ENCODE data around the gene CDK2AP2. TPM values are rescaled to one million over a fixed set of nuclear protein-coding genes. Genes with fewer than 3 reads are reported as not detected.

Gene CDK2AP2
- total RNA-seq, 3 donors from 2014 or later (not counting 1 experiment from before 2014, with no cell fraction given): 57.9 to 67.7 (median 65.5) TPM

DNA sequence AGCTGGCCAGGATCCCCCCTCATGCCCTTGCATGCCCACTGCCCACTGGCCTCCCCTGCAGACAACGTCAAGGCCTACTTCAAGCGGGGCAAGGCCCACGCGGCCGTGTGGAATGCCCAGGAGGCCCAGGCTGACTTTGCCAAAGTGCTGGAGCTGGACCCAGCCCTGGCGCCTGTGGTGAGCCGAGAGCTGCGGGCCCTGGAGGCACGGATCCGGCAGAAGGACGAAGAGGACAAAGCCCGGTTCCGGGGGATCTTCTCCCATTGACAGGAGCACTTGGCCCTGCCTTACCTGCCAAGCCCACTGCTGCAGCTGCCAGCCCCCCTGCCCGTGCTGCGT, 17.3 kb downstream of the CDK2AP2 start:
- no peaks in the 10 kb centered on the region for H3K9me3 ChIP-seq (ENCODE audit: control insufficient read depth, insufficient read depth, low read length)
- no peak overlapping the region for H3K27ac ChIP-seq (ENCODE audit: low read length)
- DNase-seq (no peak), ATAC-seq (no peak)
- H3K4me1 ChIP-seq (ENCODE audit: control insufficient read depth, insufficient read depth, low read length): peaks cover 27% of the 10 kb centered on the region
- no peak overlapping the region for H3K4me3 ChIP-seq (ENCODE audit: low read length)
- Mint-ChIP-seq H3K9me3 (no peaks in the 10 kb centered on the region), H3K27ac (peak overlapping the region in 1 of 2 donors; percentile 33), H3K4me3 (no peak overlapping the region), H3K4me1 (peaks cover 23 to 29% of the 10 kb centered on the region in 2 donors), H3K36me3 (no peaks in the 10 kb centered on the region), H3K27me3 (ENCODE audit: low read depth in 2 of 2) (no peaks in the 10 kb centered on the region)
- no peaks in the 10 kb centered on the region for H3K27me3 ChIP-seq (ENCODE audit: control insufficient read depth, insufficient read depth, low read length)
- H3K36me3 ChIP-seq (ENCODE audit: control insufficient read depth, insufficient read depth, low read length): peaks cover 79% of the 10 kb centered on the region
- TF ChIP-seq, protein P1, sequence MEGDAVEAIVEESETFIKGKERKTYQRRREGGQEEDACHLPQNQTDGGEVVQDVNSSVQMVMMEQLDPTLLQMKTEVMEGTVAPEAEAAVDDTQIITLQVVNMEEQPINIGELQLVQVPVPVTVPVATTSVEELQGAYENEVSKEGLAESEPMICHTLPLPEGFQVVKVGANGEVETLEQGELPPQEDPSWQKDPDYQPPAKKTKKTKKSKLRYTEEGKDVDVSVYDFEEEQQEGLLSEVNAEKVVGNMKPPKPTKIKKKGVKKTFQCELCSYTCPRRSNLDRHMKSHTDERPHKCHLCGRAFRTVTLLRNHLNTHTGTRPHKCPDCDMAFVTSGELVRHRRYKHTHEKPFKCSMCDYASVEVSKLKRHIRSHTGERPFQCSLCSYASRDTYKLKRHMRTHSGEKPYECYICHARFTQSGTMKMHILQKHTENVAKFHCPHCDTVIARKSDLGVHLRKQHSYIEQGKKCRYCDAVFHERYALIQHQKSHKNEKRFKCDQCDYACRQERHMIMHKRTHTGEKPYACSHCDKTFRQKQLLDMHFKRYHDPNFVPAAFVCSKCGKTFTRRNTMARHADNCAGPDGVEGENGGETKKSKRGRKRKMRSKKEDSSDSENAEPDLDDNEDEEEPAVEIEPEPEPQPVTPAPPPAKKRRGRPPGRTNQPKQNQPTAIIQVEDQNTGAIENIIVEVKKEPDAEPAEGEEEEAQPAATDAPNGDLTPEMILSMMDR (IDR thresholded peaks at IDR 0.05): no peak
- intact Hi-C loops (cut with micrococcal nuclease): no loop called here
- WGBS (ENCODE audit: insufficient coverage): 97% methylated on average over 15 of the region's 15 CpGs

DNA sequence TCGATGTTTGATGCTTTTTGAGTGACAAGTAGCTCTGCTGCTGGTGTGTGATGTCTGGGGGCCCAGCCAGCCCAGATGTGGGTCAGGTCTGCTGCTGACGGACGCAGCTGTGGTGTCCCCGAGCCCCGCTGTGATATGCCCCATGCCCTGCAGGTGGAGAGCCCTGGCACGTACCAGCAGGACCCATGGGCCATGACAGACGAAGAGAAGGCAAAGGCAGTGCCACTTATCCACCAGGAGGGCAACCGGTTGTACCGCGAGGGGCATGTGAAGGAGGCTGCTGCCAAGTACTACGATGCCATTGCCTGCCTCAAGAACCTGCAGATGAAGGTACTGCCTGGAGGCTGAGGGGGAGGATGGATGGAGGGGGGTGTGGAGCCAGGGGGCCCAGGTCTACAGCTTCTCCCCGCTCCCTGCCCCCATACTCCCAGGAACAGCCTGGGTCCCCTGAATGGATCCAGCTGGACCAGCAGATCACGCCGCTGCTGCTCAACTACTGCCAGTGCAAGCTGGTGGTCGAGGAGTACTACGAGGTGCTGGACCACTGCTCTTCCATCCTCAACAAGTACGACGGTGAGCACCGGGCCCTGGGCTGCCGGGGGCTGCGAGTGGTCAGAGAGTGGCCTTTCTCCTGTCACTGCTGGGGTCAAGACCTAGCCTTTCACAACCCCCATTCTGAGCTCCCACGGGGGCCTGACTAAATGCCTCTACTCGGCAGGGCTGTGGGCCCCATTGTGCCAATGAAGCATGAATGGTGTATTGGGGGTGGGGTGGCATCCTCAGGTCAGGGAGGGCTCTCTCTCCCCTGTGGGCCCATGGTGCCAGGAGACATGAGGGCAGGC, 17.9 kb downstream of the CDK2AP2 start:
- WGBS (ENCODE audit: insufficient coverage): 90% methylated on average over 23 of the region's 23 CpGs
- no peaks in the 10 kb centered on the region for H3K27me3 Mint-ChIP-seq (ENCODE audit: low read depth in 2 of 2)
- TF ChIP-seq, protein P1 (IDR thresholded peaks at IDR 0.05): no peak
- no peaks in the 10 kb centered on the region for H3K9me3 Mint-ChIP-seq
- ATAC-seq (no peak), DNase-seq (no peak)
- no peak overlapping the region for H3K4me3 Mint-ChIP-seq
- no peak overlapping the region for H3K4me3 ChIP-seq (ENCODE audit: low read length)
- intact Hi-C loops (cut with micrococcal nuclease): no loop called here
- H3K27ac ChIP-seq (ENCODE audit: low read length): no peak overlapping the region
- H3K4me1 ChIP-seq (ENCODE audit: control insufficient read depth, insufficient read depth, low read length): peaks cover 32% of the 10 kb centered on the region
- peaks cover 73% of the 10 kb centered on the region for H3K36me3 ChIP-seq (ENCODE audit: control insufficient read depth, insufficient read depth, low read length)
- no peaks in the 10 kb centered on the region for H3K36me3 Mint-ChIP-seq
- H3K9me3 ChIP-seq (ENCODE audit: control insufficient read depth, insufficient read depth, low read length): no peaks in the 10 kb centered on the region
- peak overlapping the region; percentile 34 to 64 for H3K27ac Mint-ChIP-seq
- no peaks in the 10 kb centered on the region for H3K27me3 ChIP-seq (ENCODE audit: control insufficient read depth, insufficient read depth, low read length)
- peaks cover 26 to 33% of the 10 kb centered on the region in 2 donors for H3K4me1 Mint-ChIP-seq

DNA sequence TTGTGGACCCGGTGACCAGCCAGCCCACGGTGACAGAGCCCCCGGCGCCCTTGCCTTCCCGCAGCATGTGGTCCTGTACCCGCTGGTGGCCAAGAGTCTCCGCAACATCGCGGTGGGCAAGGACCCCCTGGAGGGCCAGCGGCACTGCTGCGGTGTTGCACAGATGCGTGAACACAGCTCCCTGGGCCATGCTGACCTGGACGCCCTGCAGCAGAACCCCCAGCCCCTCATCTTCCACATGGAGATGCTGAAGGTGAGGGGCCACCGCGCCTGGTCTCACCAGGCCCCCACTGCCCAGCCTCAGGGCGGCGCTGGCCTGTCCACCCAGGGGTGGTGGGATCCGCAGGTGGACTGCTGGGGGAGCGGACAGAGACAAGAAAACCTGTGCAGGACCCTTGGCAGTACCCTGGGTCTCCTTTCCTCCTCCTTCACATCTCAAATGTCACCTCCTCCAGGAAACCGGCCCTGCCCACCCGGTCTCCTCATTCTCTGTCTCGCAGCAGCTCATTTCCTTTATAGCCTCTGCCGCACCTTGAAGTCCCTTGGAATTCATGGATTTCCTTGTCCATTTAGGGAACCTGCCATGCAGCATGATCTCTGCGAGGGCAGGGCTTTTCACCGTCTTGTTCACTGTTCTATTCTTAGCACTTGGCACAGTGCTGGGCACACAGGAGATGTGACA, 18.6 kb downstream of the CDK2AP2 start:
- Mint-ChIP-seq H3K4me1 (peaks cover 33 to 41% of the 10 kb centered on the region in 2 donors), H3K9me3 (no peaks in the 10 kb centered on the region), H3K4me3 (no peak overlapping the region), H3K36me3 (no peaks in the 10 kb centered on the region), H3K27ac (peak overlapping the region; percentile 34 to 64), H3K27me3 (ENCODE audit: low read depth in 2 of 2) (no peaks in the 10 kb centered on the region)
- H3K9me3 ChIP-seq (ENCODE audit: control insufficient read depth, insufficient read depth, low read length): no peaks in the 10 kb centered on the region
- DNase-seq (no peak), ATAC-seq (no peak)
- no peak overlapping the region for H3K4me3 ChIP-seq (ENCODE audit: low read length)
- peaks cover 68% of the 10 kb centered on the region for H3K36me3 ChIP-seq (ENCODE audit: control insufficient read depth, insufficient read depth, low read length)
- H3K27me3 ChIP-seq (ENCODE audit: control insufficient read depth, insufficient read depth, low read length): no peaks in the 10 kb centered on the region
- TF ChIP-seq, protein P1 (IDR thresholded peaks at IDR 0.05): no peak
- 95% methylated on average over 25 of the region's 25 CpGs for WGBS (ENCODE audit: insufficient coverage)
- H3K27ac ChIP-seq (ENCODE audit: low read length): no peak overlapping the region
- intact Hi-C loops (cut with micrococcal nuclease): no loop called here
- peaks cover 40% of the 10 kb centered on the region for H3K4me1 ChIP-seq (ENCODE audit: control insufficient read depth, insufficient read depth, low read length)

Data from natural killer cell (primary cell).